Endothelial cell of umbilical vein (primary cell): ENCODE results near the gene CSNK1G3. TPM values are rescaled to one million over a fixed set of nuclear protein-coding genes. Genes with fewer than 3 reads are reported as not detected.

Source experiments
- BruUV-seq: library from RNA; stranded (reverse); fragments of 400-500 nt; replicated peaks from 2 replicates; lab custom pipeline; 2021; lab: Mats Ljungman, UMichigan
- CTCF ChIA-PET: fragments of 300-600, 350-600 bp; sonication (Branson Sonifier 250); formaldehyde crosslinking; loops from one replicate; lab custom pipeline; 2021; ENCODE audit warnings: antibody characterized with exemption, inconsistent platforms; lab: Charles Lee
- POLR2A ChIA-PET: fragments of 300-600, 350-600 bp; sonication (Branson Sonifier 250); formaldehyde crosslinking; loops from one replicate; lab custom pipeline; 2021; ENCODE audit warnings: antibody characterized with exemption, inconsistent platforms; lab: Charles Lee
- DNase-seq: peaks from one replicate; pipeline ENCODE4 v3.0.0-alpha.2; 2011; ENCODE audit warnings: low read depth, low spot score
- FAIRE-seq: peaks from 2 replicates; lab custom pipeline; 2011; peaks lifted over from hg19 to GRCh38; lab: Jason Lieb, UNC
- H2AFZ ChIP-seq: 2 replicates; pipeline ENCODE4 v1.6.0; 2012; ENCODE audit warnings: low read depth, low read length, control low read depth, inconsistent platforms
- H3K27ac ChIP-seq: 2 replicates; pipeline ENCODE4 v1.5.1; 2011; ENCODE audit warnings: low read depth, mild to moderate bottlenecking, control low read depth, low read length, moderate library complexity; ENCODE audit not compliant: insufficient read depth
- H3K27me3 ChIP-seq, 2 experiments: 2 replicates each; pipeline versions ENCODE4 v1.6.0 to v1.6.1; 2011; ENCODE audit warnings: low read length in 2 of 2, mixed read lengths in 1 of 2; ENCODE audit not compliant: control insufficient read depth in 2 of 2, insufficient read depth in 2 of 2
- H3K36me3 ChIP-seq, 2 experiments: 2 replicates in 1 of 2; 3 replicates in 1 of 2; pipeline ENCODE4 v1.5.1; 2011; ENCODE audit warnings: low read length in 2 of 2, mild to moderate bottlenecking in 1 of 2, moderate library complexity in 1 of 2; ENCODE audit not compliant: control insufficient read depth in 2 of 2, insufficient read depth in 2 of 2; ENCODE audit errors: extremely low read depth in 1 of 2
- H3K4me1 ChIP-seq: 3 replicates; pipeline ENCODE4 v1.5.1; 2011; ENCODE audit warnings: mild to moderate bottlenecking, low read length; ENCODE audit not compliant: control insufficient read depth, insufficient read depth; ENCODE audit errors: extremely low read depth
- H3K4me2 ChIP-seq: 2 replicates; pipeline ENCODE4 v1.6.1; 2011; ENCODE audit warnings: low read length, control low read depth, mixed read lengths; ENCODE audit not compliant: insufficient read depth
- H3K4me3 ChIP-seq, 3 experiments: fragments of 200-600 bp in 1 of 3; sonication (generic), shearing (Covaris generic) in 1 of 3; replicated peaks in 1 of 3; 2 replicates each; pipeline ENCODE4 v1.5.1; 2011 to 2016; ENCODE audit warnings: control low read depth in 3 of 3, low read length in 3 of 3, mild to moderate bottlenecking in 2 of 3, inconsistent platforms in 1 of 3, low read depth in 1 of 3, moderate library complexity in 1 of 3; ENCODE audit not compliant: insufficient read depth in 1 of 3
- H3K79me2 ChIP-seq: 2 replicates; pipeline ENCODE4 v1.6.0; 2012; ENCODE audit warnings: low read length, inconsistent platforms; ENCODE audit not compliant: control insufficient read depth, insufficient read depth
- H3K9ac ChIP-seq: replicated peaks from 2 replicates; pipeline ENCODE3; 2011; ENCODE audit warnings: low read length, control low read depth; ENCODE audit not compliant: insufficient read depth; ENCODE audit errors: extremely low read depth
- H3K9me1 ChIP-seq: replicated peaks from 3 replicates; pipeline ENCODE4 v1.6.0; 2011; ENCODE audit warnings: mild to moderate bottlenecking, low read length; ENCODE audit not compliant: control insufficient read depth, insufficient read depth; ENCODE audit errors: extremely low read depth
- H3K9me3 ChIP-seq: replicated peaks from 2 replicates; pipeline ENCODE4 v1.5.1; 2012; ENCODE audit warnings: low read length, inconsistent platforms; ENCODE audit not compliant: control insufficient read depth, insufficient read depth
- H4K20me1 ChIP-seq: replicated peaks from 2 replicates; pipeline ENCODE3; 2011; ENCODE audit warnings: mild to moderate bottlenecking, low read length; ENCODE audit not compliant: control insufficient read depth, insufficient read depth; ENCODE audit errors: extremely low read depth
- CTCF ChIP-seq, 2 donors: IDR thresholded peaks; 1 replicate in 1 of 2; 2 replicates in 1 of 2; pipeline ENCODE4 v1.5.1; 2011; ENCODE audit warnings: low read length in 2 of 2, mild to moderate bottlenecking in 2 of 2, moderate library complexity in 2 of 2, control low read depth in 1 of 2, inconsistent platforms in 1 of 2, low read depth in 1 of 2; ENCODE audit not compliant: insufficient read depth in 1 of 2; ENCODE audit errors: extremely low read depth in 1 of 2
- EZH2 ChIP-seq: IDR thresholded peaks from 2 replicates; pipeline ENCODE4 v1.6.1; 2012; ENCODE audit warnings: borderline replicate concordance, low read depth, mild to moderate bottlenecking, moderate library complexity, low read length, inconsistent platforms; ENCODE audit not compliant: severe bottlenecking
- FOS ChIP-seq: IDR thresholded peaks from 2 replicates; pipeline ENCODE4 v1.6.1; 2011; ENCODE audit warnings: mild to moderate bottlenecking, low read length, moderate library complexity, borderline replicate concordance; ENCODE audit not compliant: insufficient read depth
- GATA2 ChIP-seq: IDR thresholded peaks from 2 replicates; pipeline ENCODE4 v1.7.0; 2011; ENCODE audit warnings: low read depth, mild to moderate bottlenecking, moderate library complexity, mixed read lengths, low read length; ENCODE audit not compliant: insufficient read length, insufficient read depth
- JUN ChIP-seq: IDR thresholded peaks from 2 replicates; pipeline ENCODE4 v1.6.1; 2011; ENCODE audit warnings: borderline replicate concordance, low read depth; ENCODE audit not compliant: insufficient read length, insufficient read depth
- MYC ChIP-seq: IDR thresholded peaks from one replicate; pipeline ENCODE4 v1.6.1; 2011; ENCODE audit warnings: mild to moderate bottlenecking, low read depth, low read length
- POLR2A ChIP-seq: IDR thresholded peaks from 2 replicates; pipeline ENCODE4 v1.6.1; 2012; ENCODE audit warnings: low read depth, mild to moderate bottlenecking, control low read depth, low read length
- POLR2AphosphoS5 ChIP-seq: IDR thresholded peaks from 2 replicates; pipeline ENCODE4 v1.6.1; 2012; ENCODE audit warnings: low read depth, mild to moderate bottlenecking, control low read depth, low read length, moderate library complexity; ENCODE audit not compliant: insufficient read depth
- dilution Hi-C: fragments of 300-500 bp; cut with MboI; formaldehyde crosslinking; loops from one replicate; pipeline ENCODE4 v1.15.0; 2019; ENCODE audit warnings: low sequenced_read_pairs; ENCODE audit not compliant: extremely low pct_ligation_motif_present
- intact Hi-C: fragments of 100-400 bp; cut with micrococcal nuclease; formaldehyde crosslinking; loops from one replicate; pipeline ENCODE4 v1.10.0; 2022
- polyA plus RNA-seq, 4 experiments: library from polyadenylated mRNA; depleted of rRNA in 3 of 4; stranded (reverse) in 3 of 4; unstranded in 1 of 4; fragments of >200 nt; gene quantifications; 2 replicates each; pipeline versions ENCODE4 v1.2.1 to v1.2.3, GENCODE V29; 2011 to 2012; ENCODE audit warnings: missing spikeins in 1 of 4
- total RNA-seq: library from RNA; stranded (reverse); gene quantifications from 2 replicates; pipeline ENCODE4 v1.2.3, GENCODE V29; 2021
- TF ChIP-seq, protein P1 (sequence below): IDR thresholded peaks from 2 replicates; pipeline ENCODE4 v1.6.1; 2011; ENCODE audit not compliant: insufficient read depth, insufficient read length

CSNK1G3 gene
- total and polyA plus RNA-seq, 2 donors (not counting 3 experiments of a cell fraction or from before 2014, with no cell fraction given) = 10.4 to 35.9 TPM

DNA sequence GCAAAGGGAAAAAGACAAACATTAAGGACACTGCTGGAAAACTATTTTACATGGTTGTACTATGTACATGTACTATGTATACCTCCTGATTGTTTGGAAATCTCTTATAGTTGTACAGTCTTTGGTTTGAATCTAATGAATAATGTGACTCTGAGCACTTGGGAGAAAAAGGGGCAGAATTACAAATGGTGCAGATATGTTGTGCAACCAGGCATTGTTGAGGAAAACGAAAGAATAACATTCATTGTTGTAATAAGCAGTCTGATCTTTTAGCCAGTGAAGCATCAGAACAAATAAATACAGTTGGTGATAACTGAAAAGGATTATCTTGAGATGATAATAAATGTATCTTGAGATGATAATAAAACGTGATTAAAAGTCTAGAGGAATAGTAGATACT lies 87.2 kb downstream of the CSNK1G3 start:
- dilution Hi-C loops (no loop called here), intact Hi-C loops (no loop called here)
- FAIRE-seq = no peak
- POLR2A ChIA-PET = no interaction called here
- CTCF ChIA-PET = interaction anchor here (0.6 kb wide), 1 partner anchor 16 kb away, joined by 3 read pairs; no protein-coding TSS in a partner anchor
- no peaks in the 10 kb centered on the region for H3K79me2 ChIP-seq
- H3K27ac ChIP-seq = no peak overlapping the region
- H3K4me2 ChIP-seq = no peak overlapping the region
- no peaks in the 10 kb centered on the region for H3K27me3 ChIP-seq
- no peak overlapping the region for H2AFZ ChIP-seq
- no peaks in the 10 kb centered on the region for H3K4me1 ChIP-seq
- DNase-seq = no peak
- H3K4me3 ChIP-seq = no peak overlapping the region
- H3K9me3 ChIP-seq = no peaks in the 10 kb centered on the region
- H4K20me1 ChIP-seq = no peaks in the 10 kb centered on the region
- no peak overlapping the region for H3K9ac ChIP-seq
- no TSS peak for BruUV-seq
- no peaks in the 10 kb centered on the region for H3K9me1 ChIP-seq
- H3K36me3 ChIP-seq = no peaks in the 10 kb centered on the region
- TF ChIP-seq POLR2A = no peak
- no peak for TF ChIP-seq MYC
- TF ChIP-seq POLR2AphosphoS5 = no peak
- TF ChIP-seq CTCF (IDR thresholded peaks at IDR 0.05; ENCODE audit: extremely low read depth in 1 of 2, insufficient read depth in 1 of 2, low read depth in 1 of 2, low read length in 2 of 2) = no peak
- no peak for TF ChIP-seq JUN
- no peak for TF ChIP-seq FOS
- no peak for TF ChIP-seq GATA2
- TF ChIP-seq, protein P1, sequence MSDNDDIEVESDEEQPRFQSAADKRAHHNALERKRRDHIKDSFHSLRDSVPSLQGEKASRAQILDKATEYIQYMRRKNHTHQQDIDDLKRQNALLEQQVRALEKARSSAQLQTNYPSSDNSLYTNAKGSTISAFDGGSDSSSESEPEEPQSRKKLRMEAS = no peak
- no peak for TF ChIP-seq EZH2
